Tibial nerve (tissue), 4 donors: Measurements from ENCODE around the gene ANK2. TPM values are rescaled to one million over a fixed set of nuclear protein-coding genes. Genes with fewer than 3 reads are reported as not detected.

Experiments used
- DNase-seq, 2 donors: peaks; one replicate each; pipeline ENCODE4 v3.0.0-alpha.2; 2019; ENCODE audit warnings: low spot score in 2 of 2
- H3K27ac ChIP-seq, 4 donors: fragments of 200-600 bp; sonication (generic) in 3 of 4; one replicate each; pipeline ENCODE4 v1.5.1; 2017 to 2019; ENCODE audit warnings: mild to moderate bottlenecking in 1 of 4
- H3K27me3 ChIP-seq, 2 donors: fragments of 200-600 bp; sonication (generic) in 1 of 2; one replicate each; pipeline versions ENCODE4 v1.5.1 to v1.6.0; 2017 to 2019
- H3K36me3 ChIP-seq, 3 donors: fragments of 200-600 bp; sonication (generic); one replicate each; pipeline ENCODE4 v1.5.1; 2018 to 2019
- H3K4me1 ChIP-seq, 4 donors: fragments of 200-600 bp; sonication (generic) in 3 of 4; one replicate each; pipeline ENCODE4 v1.5.1; 2017 to 2019
- H3K4me3 ChIP-seq, 4 donors: fragments of 200-600 bp; sonication (generic) in 3 of 4; one replicate each; pipeline ENCODE4 v1.5.1; 2017 to 2019; ENCODE audit warnings: mild to moderate bottlenecking in 1 of 4, moderate library complexity in 1 of 4
- H3K9me3 ChIP-seq, 4 donors: fragments of 200-600 bp; sonication (generic) in 3 of 4; one replicate each; pipeline ENCODE4 v1.5.1; 2017 to 2019
- CTCF ChIP-seq, 5 experiments: fragments of 200-600 bp in 3 of 5; fragments of 450-650 bp in 2 of 5; sonication (generic) in 3 of 5; IDR thresholded peaks; one replicate each; pipeline ENCODE4 v1.5.1; 2016 to 2019; ENCODE audit warnings: antibody characterized with exemption in 5 of 5, mild to moderate bottlenecking in 3 of 5, moderate library complexity in 2 of 5
- EP300 ChIP-seq, 2 donors: sonication (generic); formaldehyde crosslinking; IDR thresholded peaks; one replicate each; pipeline ENCODE4 v1.6.1; 2017; ENCODE audit warnings: antibody characterized with exemption in 2 of 2, mild to moderate bottlenecking in 1 of 2
- POLR2A ChIP-seq, 2 donors: fragments of 450-650 bp; IDR thresholded peaks; one replicate each; pipeline ENCODE4 v1.6.1; 2017; ENCODE audit warnings: antibody characterized with exemption in 2 of 2, mild to moderate bottlenecking in 2 of 2, moderate library complexity in 2 of 2
- WGBS, 2 donors: methylation state at CpG; one replicate each; pipeline ENCODE4 v1.1.5; 2018; 5-methylcytosine and 5-hydroxymethylcytosine counted together
- total RNA-seq, 4 donors: library from RNA; depleted of rRNA; stranded (reverse); fragments of >200 nt; gene quantifications; one replicate each; pipeline ENCODE4 v1.1.0, GENCODE V29; 2016

The ANK2 gene
- total RNA-seq, 4 donors from 2014 or later: 63.9 to 113 (median 87.5) TPM

DNA sequence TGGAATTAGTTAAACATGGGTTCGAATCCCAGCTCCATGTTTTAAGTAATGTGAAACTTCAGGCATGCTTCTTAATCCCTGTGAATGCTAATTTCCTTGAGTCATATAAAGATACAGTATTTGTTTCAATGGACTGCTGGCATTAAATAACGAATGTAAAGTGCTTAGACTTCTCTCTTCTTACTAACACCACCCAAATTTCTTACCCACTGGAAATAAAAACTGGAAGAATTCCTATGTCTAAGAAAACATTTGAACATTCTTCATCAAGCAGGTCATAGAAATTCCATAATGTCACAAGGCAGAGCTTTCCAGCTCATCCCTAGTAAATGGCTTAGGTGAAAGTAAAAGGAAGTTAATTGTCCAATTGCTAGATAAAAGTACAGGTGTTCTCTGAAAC is 172.5 kb downstream of the ANK2 start:
- WGBS, 2 donors: 73 to 75% methylated on average over 2 of the region's 2 CpGs
- no peak for TF ChIP-seq CTCF (IDR thresholded peaks at IDR 0.05)
- TF ChIP-seq EP300 (IDR thresholded peaks at IDR 0.05): no peak
- no peak for TF ChIP-seq POLR2A (IDR thresholded peaks at IDR 0.05)
- Histone ChIP-seq H3K27ac (no peak overlapping the region), H3K4me1 (no peaks in the 10 kb centered on the region), H3K4me3 (no peak overlapping the region), H3K9me3 (no peaks in the 10 kb centered on the region), H3K36me3 (peaks cover 0 to 6% (median 0%) of the 10 kb centered on the region in 3 donors), H3K27me3 (no peaks in the 10 kb centered on the region)
- no peak for DNase-seq

GRCh38 chr4:113222471-113222870 is 173.0 kb downstream of the ANK2 start:
- TF ChIP-seq POLR2A (IDR thresholded peaks at IDR 0.05): no peak
- no peak for TF ChIP-seq EP300 (IDR thresholded peaks at IDR 0.05)
- no peak for TF ChIP-seq CTCF (IDR thresholded peaks at IDR 0.05)
- Histone ChIP-seq H3K9me3 (no peaks in the 10 kb centered on the region), H3K27me3 (no peaks in the 10 kb centered on the region), H3K4me3 (no peak overlapping the region), H3K36me3 (peaks cover 0 to 4% (median 0%) of the 10 kb centered on the region in 3 donors), H3K27ac (no peak overlapping the region), H3K4me1 (no peaks in the 10 kb centered on the region)
- DNase-seq: no peak
- WGBS, 2 donors: 90 to 93% methylated on average over 2 of the region's 2 CpGs

DNA sequence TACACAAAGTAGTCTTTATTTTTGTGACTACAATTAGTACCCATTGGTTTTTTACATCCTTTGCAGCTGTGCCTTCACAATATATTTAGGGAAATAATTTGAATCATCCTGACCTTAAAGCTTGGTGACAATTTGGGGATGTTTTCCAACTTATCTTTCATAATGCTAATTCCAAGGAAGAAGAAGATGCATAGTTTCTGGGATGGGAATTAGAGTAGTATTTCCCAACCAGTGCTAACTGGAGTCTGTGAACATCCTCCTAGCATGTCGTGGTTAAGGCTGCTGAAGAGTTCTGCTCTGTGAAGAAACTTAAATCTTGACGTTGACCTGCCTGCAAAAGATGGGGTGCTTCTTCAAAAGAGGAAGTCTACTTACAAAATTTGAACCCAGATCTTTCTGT is 173.5 kb downstream of the ANK2 start:
- H3K27ac ChIP-seq: no peak overlapping the region
- H3K4me1 ChIP-seq: no peaks in the 10 kb centered on the region
- no peaks in the 10 kb centered on the region for H3K36me3 ChIP-seq
- H3K4me3 ChIP-seq: no peak overlapping the region
- H3K9me3 ChIP-seq: no peaks in the 10 kb centered on the region
- no peak for DNase-seq
- 81 to 91% methylated on average over 2 of the region's 2 CpGs for WGBS, 2 donors
- H3K27me3 ChIP-seq: no peaks in the 10 kb centered on the region
- TF ChIP-seq EP300 (IDR thresholded peaks at IDR 0.05) (no peak), POLR2A (IDR thresholded peaks at IDR 0.05) (no peak), CTCF (IDR thresholded peaks at IDR 0.05) (no peak)

DNA sequence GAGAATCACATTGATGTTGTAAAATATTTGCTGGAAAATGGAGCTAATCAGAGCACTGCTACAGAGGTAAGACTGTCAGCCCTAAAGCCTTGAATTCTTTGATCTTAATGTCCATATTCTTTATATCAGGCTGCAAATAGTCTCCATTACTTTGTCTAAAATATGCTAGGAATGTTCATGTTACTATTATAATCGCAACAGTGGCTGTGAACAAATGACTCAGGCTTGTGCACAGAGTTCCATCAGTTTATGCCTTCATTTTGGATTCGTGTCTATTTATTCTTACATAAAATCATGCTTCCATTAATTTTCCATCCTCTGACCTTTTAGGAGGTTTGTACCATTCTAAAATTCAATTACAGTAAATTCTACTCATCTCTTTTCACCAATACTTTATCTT is 182.7 kb downstream of the ANK2 start:
- H3K4me3 ChIP-seq: no peak overlapping the region
- TF ChIP-seq EP300 (IDR thresholded peaks at IDR 0.05) (no peak), CTCF (IDR thresholded peaks at IDR 0.05) (no peak), POLR2A (IDR thresholded peaks at IDR 0.05) (no peak)
- no peaks in the 10 kb centered on the region for H3K27me3 ChIP-seq
- H3K27ac ChIP-seq: no peak overlapping the region
- no peaks in the 10 kb centered on the region for H3K9me3 ChIP-seq
- DNase-seq: no peak
- WGBS, 2 donors: 51 to 55% methylated on average over 2 of the region's 2 CpGs
- H3K4me1 ChIP-seq: no peaks in the 10 kb centered on the region
- peaks cover 0 to 6% (median 0%) of the 10 kb centered on the region in 3 donors for H3K36me3 ChIP-seq

- no peak overlapping the region for H3K27ac ChIP-seq
- H3K4me1 ChIP-seq: no peaks in the 10 kb centered on the region
- no peak overlapping the region for H3K4me3 ChIP-seq
- peaks cover 0 to 9% (median 0%) of the 10 kb centered on the region in 3 donors for H3K36me3 ChIP-seq
- 89 to 94% methylated on average over 5 of the region's 5 CpGs for WGBS, 2 donors
- TF ChIP-seq CTCF (IDR thresholded peaks at IDR 0.05) (no peak), POLR2A (IDR thresholded peaks at IDR 0.05) (no peak), EP300 (IDR thresholded peaks at IDR 0.05) (no peak)
- no peak for DNase-seq
- H3K9me3 ChIP-seq: no peaks in the 10 kb centered on the region
- H3K27me3 ChIP-seq: no peaks in the 10 kb centered on the region
Measured at GRCh38 chr4:113236916-113237315, 187.5 kb downstream of the ANK2 start.
